Liver (tissue), 9 donors: ENCODE results near the gene SASH1. TPM values are rescaled to one million over a fixed set of nuclear protein-coding genes. Genes with fewer than 3 reads are reported as not detected.
"Not testable (repeated sequence)": the region's sequence is repeated elsewhere in the genome, so short reads cannot be mapped to it uniquely, and the experiment has no call there.

Experiments used
- DNase-seq: peaks from one replicate; pipeline ENCODE4 v3.0.0-alpha.2; 2017; ENCODE audit warnings: low spot score
- H3K27ac ChIP-seq, 2 donors: one replicate each; pipeline ENCODE4 v1.7.0; 2013; ENCODE audit warnings: inconsistent platforms in 2 of 2, low read length in 2 of 2, control low read depth in 1 of 2, low read depth in 1 of 2, mild to moderate bottlenecking in 1 of 2
- H3K27me3 ChIP-seq, 4 donors: one replicate each; pipeline versions ENCODE4 v1.6.1 to v1.7.0; 2013; ENCODE audit warnings: low read length in 3 of 4, inconsistent platforms in 1 of 4, mild to moderate bottlenecking in 1 of 4, moderate library complexity in 1 of 4; ENCODE audit not compliant: control insufficient read depth in 4 of 4, insufficient read depth in 4 of 4
- H3K36me3 ChIP-seq, 4 donors: one replicate each; pipeline versions ENCODE4 v1.6.1 to v1.7.0; 2013; ENCODE audit warnings: low read length in 3 of 4, mild to moderate bottlenecking in 3 of 4, low read depth in 1 of 4, moderate library complexity in 1 of 4; ENCODE audit not compliant: control insufficient read depth in 4 of 4, insufficient read depth in 3 of 4
- H3K4me1 ChIP-seq, 4 donors: one replicate each; pipeline versions ENCODE4 v1.6.1 to v1.7.0; 2013; ENCODE audit warnings: low read length in 3 of 4, mild to moderate bottlenecking in 3 of 4, moderate library complexity in 1 of 4; ENCODE audit not compliant: control insufficient read depth in 4 of 4, insufficient read depth in 4 of 4
- H3K4me3 ChIP-seq, 3 donors: one replicate each; pipeline versions ENCODE4 v1.6.1 to v1.7.0; 2013; ENCODE audit warnings: low read length in 3 of 3, control low read depth in 1 of 3, low read depth in 1 of 3, mild to moderate bottlenecking in 1 of 3
- H3K9ac ChIP-seq, 2 donors: one replicate each; pipeline ENCODE4 v1.7.0; 2013; ENCODE audit warnings: low read length in 2 of 2, mild to moderate bottlenecking in 2 of 2, moderate library complexity in 2 of 2, control low read depth in 1 of 2, low read depth in 1 of 2
- H3K9me3 ChIP-seq, 4 donors: one replicate each; pipeline versions ENCODE4 v1.6.1 to v1.7.0; 2013; ENCODE audit warnings: low read length in 3 of 4; ENCODE audit not compliant: control insufficient read depth in 4 of 4
- ATF3 ChIP-seq: IDR thresholded peaks from 2 replicates; pipeline ENCODE4 v1.6.1; 2016; ENCODE audit warnings: antibody characterized with exemption
- EGR1 ChIP-seq, 2 donors: IDR thresholded peaks; 2 replicates each; pipeline ENCODE4 v1.6.1; 2016 to 2018; ENCODE audit warnings: antibody characterized with exemption in 2 of 2, low read depth in 2 of 2
- FOXA1 ChIP-seq: IDR thresholded peaks from 2 replicates; pipeline ENCODE4 v1.6.1; 2016; ENCODE audit warnings: antibody characterized with exemption
- FOXA2 ChIP-seq: IDR thresholded peaks from 2 replicates; pipeline ENCODE4 v1.6.1; 2016; ENCODE audit warnings: antibody characterized with exemption
- GABPA ChIP-seq, 2 donors: IDR thresholded peaks in 1 of 2; conservative IDR thresholded peaks in 1 of 2; 2 replicates each; pipeline ENCODE4 v1.6.1; 2016; ENCODE audit warnings: antibody characterized with exemption in 2 of 2, mild to moderate bottlenecking in 1 of 2, moderate library complexity in 1 of 2
- HNF4A ChIP-seq, 2 donors: conservative IDR thresholded peaks; 2 replicates each; pipeline ENCODE4 v1.6.1; 2016; ENCODE audit warnings: antibody characterized with exemption in 2 of 2, mild to moderate bottlenecking in 2 of 2
- HNF4G ChIP-seq: IDR thresholded peaks from 2 replicates; pipeline ENCODE4 v1.6.1; 2016; ENCODE audit warnings: antibody characterized with exemption
- JUND ChIP-seq, 2 donors: IDR thresholded peaks; 2 replicates each; pipeline ENCODE4 v1.6.1; 2016; ENCODE audit warnings: antibody characterized with exemption in 2 of 2
- MAX ChIP-seq: IDR thresholded peaks from 2 replicates; pipeline ENCODE4 v1.6.1; 2016; ENCODE audit warnings: antibody characterized with exemption
- NR2F2 ChIP-seq: IDR thresholded peaks from 2 replicates; pipeline ENCODE4 v1.6.1; 2016; ENCODE audit warnings: antibody characterized with exemption
- RAD21 ChIP-seq, 2 donors: IDR thresholded peaks; 2 replicates each; pipeline ENCODE4 v1.6.1; 2016; ENCODE audit warnings: antibody characterized with exemption in 2 of 2, mild to moderate bottlenecking in 2 of 2
- REST ChIP-seq: IDR thresholded peaks from 2 replicates; pipeline ENCODE4 v1.6.1; 2016; ENCODE audit warnings: antibody characterized with exemption, mild to moderate bottlenecking
- RXRA ChIP-seq, 2 donors: IDR thresholded peaks; 2 replicates each; pipeline ENCODE4 v1.6.1; 2017 to 2018; ENCODE audit warnings: antibody characterized with exemption in 2 of 2, mild to moderate bottlenecking in 1 of 2
- SP1 ChIP-seq: IDR thresholded peaks from 2 replicates; pipeline ENCODE4 v1.6.1; 2018; ENCODE audit warnings: antibody characterized with exemption, mild to moderate bottlenecking
- TAF1 ChIP-seq: conservative IDR thresholded peaks from 2 replicates; pipeline ENCODE4 v1.6.1; 2016; ENCODE audit warnings: antibody characterized with exemption, mild to moderate bottlenecking
- YY1 ChIP-seq: IDR thresholded peaks from 2 replicates; pipeline ENCODE4 v1.6.1; 2016; ENCODE audit warnings: antibody characterized with exemption, mild to moderate bottlenecking
- ZBTB33 ChIP-seq: IDR thresholded peaks from 2 replicates; pipeline ENCODE4 v1.6.1; 2016; ENCODE audit warnings: antibody characterized with exemption
- WGBS: extraction: QIAGEN DNeasy Blood & Tissue Kit; methylation state at CpG from one replicate; pipeline ENCODE4 v1.1.7; 2013; 5-methylcytosine and 5-hydroxymethylcytosine counted together
- polyA plus RNA-seq, 2 donors: library from polyadenylated mRNA; stranded (reverse) in 1 of 2; unstranded in 1 of 2; fragments of 200-250 nt in 1 of 2; fragments of >200 nt in 1 of 2; fragmentation: Nextera tagmentation in 1 of 2; extraction: Ambion mirVana in 1 of 2; gene quantifications; one replicate each; pipeline versions ENCODE4 v1.2.1 to v1.2.3, GENCODE V29; 2013 to 2015
- total RNA-seq, 2 donors: library from RNA; depleted of rRNA; stranded (reverse); fragments of >200 nt; gene quantifications; one replicate each; pipeline ENCODE4 v1.2.3, GENCODE V29; 2014
- TF ChIP-seq, protein P1 (sequence below): fragments of 150-350 bp; IDR thresholded peaks from 2 replicates; pipeline ENCODE4 v1.5.1; 2017; ENCODE audit warnings: improper control_type of control experiment, low read depth, low read length; ENCODE audit not compliant: missing input control
- donor health status: healthy.
- donor health status: healthy.
- donor health status: healthy.
- donor health status: healthy.
- donor health status: healthy.

The SASH1 gene
- total and polyA plus RNA-seq, 4 donors: 3.5 to 16.4 (median 7.6) TPM

DNA sequence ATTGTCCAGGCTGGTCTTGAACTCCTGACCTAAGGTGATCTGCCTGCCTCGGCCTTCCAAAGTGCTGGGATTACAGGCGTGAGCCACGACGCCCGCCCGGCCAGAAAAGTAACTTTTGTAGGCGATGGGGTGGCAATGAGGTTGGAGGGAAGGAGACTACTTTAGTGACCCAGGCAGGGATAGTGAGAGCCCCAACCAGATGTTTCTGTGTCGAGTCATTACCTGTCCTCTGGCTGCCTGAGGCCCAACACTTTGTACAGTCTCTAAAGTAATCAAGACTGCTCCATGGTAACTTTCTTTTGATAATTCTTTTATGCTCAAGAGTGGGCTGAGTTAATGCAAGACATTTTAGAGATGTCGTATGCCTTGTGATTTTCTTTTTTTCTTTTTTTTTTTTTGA, 6.8 kb downstream of the SASH1 start:
- DNase-seq: no peak
- H3K27ac ChIP-seq: no peak overlapping the region
- no peak overlapping the region for H3K9ac ChIP-seq
- no peaks in the 10 kb centered on the region for H3K27me3 ChIP-seq
- no peak overlapping the region for H3K4me3 ChIP-seq
- H3K4me1 ChIP-seq: peaks cover 2 to 6% (median 4%) of the 10 kb centered on the region in 4 donors
- WGBS: 95% methylated on average over 9 of the region's 9 CpGs
- no peaks in the 10 kb centered on the region for H3K9me3 ChIP-seq
- TF ChIP-seq YY1: no peak
- H3K36me3 ChIP-seq: no peaks in the 10 kb centered on the region

DNA sequence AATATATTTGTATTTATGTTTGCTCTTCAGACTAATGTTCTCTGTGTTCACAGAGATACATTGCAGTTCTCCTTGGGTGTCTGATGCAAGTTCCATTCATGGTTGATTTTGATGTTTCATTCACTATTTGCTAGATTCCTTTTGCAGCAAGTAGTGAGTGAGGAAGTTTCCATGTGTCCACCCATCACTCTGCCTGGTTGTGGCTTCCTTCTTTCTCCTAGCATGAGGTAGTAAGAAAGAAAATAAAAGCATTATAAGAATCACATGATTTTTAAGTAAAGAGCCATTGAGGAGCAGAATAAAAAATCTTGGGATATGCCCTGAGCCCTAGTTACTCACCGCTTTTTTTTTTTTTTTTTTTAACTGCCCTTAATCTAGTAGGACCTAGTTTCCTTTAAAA, 8.7 kb downstream of the SASH1 start:
- no peak for DNase-seq
- Histone ChIP-seq H3K27ac (no peak overlapping the region), H3K27me3 (no peaks in the 10 kb centered on the region), H3K4me3 (no peak overlapping the region), H3K36me3 (no peaks in the 10 kb centered on the region), H3K9me3 (no peaks in the 10 kb centered on the region), H3K4me1 (no peaks in the 10 kb centered on the region), H3K9ac (no peak overlapping the region)
- WGBS: 89% methylated on average over 1 of the region's 1 CpG
- TF ChIP-seq TAF1 (no peak), GABPA (IDR thresholded peaks at IDR 0.05 in 1 of 2, conservative IDR thresholded peaks at IDR 0.05 in 1 of 2) (no peak), HNF4G (no peak), FOXA1 (no peak), ATF3 (no peak), SP1 (no peak), REST (no peak), HNF4A (conservative IDR thresholded peaks at IDR 0.05) (no peak), EGR1 (IDR thresholded peaks at IDR 0.05; ENCODE audit: low read depth in 2 of 2) (no peak), YY1 (no peak), JUND (IDR thresholded peaks at IDR 0.05) (no peak), NR2F2 (no peak), ZBTB33 (no peak), RAD21 (IDR thresholded peaks at IDR 0.05) (no peak), MAX (no peak), RXRA (IDR thresholded peaks at IDR 0.05) (no peak), FOXA2 (no peak)
- TF ChIP-seq, protein P1, sequence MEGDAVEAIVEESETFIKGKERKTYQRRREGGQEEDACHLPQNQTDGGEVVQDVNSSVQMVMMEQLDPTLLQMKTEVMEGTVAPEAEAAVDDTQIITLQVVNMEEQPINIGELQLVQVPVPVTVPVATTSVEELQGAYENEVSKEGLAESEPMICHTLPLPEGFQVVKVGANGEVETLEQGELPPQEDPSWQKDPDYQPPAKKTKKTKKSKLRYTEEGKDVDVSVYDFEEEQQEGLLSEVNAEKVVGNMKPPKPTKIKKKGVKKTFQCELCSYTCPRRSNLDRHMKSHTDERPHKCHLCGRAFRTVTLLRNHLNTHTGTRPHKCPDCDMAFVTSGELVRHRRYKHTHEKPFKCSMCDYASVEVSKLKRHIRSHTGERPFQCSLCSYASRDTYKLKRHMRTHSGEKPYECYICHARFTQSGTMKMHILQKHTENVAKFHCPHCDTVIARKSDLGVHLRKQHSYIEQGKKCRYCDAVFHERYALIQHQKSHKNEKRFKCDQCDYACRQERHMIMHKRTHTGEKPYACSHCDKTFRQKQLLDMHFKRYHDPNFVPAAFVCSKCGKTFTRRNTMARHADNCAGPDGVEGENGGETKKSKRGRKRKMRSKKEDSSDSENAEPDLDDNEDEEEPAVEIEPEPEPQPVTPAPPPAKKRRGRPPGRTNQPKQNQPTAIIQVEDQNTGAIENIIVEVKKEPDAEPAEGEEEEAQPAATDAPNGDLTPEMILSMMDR: no peak

DNA sequence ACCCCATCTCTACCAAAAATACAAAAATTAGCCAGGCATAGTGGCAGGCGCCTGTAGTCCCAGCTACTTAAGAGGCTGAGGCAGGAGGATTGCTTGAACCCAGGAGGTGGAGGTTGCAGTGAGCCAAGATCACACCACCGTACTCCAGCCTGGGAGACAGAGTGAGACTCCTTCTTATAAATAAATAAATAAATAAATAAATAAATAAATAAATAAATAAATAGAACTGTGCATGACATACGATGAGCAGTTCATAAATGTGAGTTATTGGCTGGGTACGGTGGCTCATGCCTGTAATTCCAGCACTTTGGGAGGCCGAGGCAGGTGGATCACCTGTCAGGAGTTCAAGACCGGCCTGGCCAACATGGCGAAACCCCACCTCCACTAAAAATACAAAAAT, 9.8 kb downstream of the SASH1 start:
- H3K36me3 ChIP-seq, DNase-seq, H3K9ac ChIP-seq, H3K9me3 ChIP-seq, H3K4me1 ChIP-seq, H3K27me3 ChIP-seq, H3K4me3 ChIP-seq, H3K27ac ChIP-seq: not testable (repeated sequence)
- WGBS: 97% methylated on average over 7 of the region's 7 CpGs
